GM18502 (cell line): Measurements from ENCODE around the gene TMPRSS9.
"Not testable (repeated sequence)": the region's sequence is repeated elsewhere in the genome, so short reads cannot be mapped to it uniquely, and the experiment has no call there.

ENCODE experiments used
- ATAC-seq: cut with Tn5 transposase; IDR thresholded peaks from one replicate; pipeline ENCODE4 v1.9.1; 2021; ENCODE audit warnings: mild to moderate bottlenecking; ENCODE audit not compliant: unreplicated experiment, poor library complexity

The TMPRSS9 gene

GRCh38 chr19:2454199-2454961, 94.3 kb downstream of the TMPRSS9 start:
- ATAC-seq: no peak

- ATAC-seq: no peak
These were observed 95.1 kb downstream of the TMPRSS9 start for GRCh38 chr19:2454962-2455850.

- ATAC-seq: peak; percentile 42
These were observed 95.9 kb downstream of the TMPRSS9 start for GRCh38 chr19:2455851-2456570.

GRCh38 chr19:2457394-2458037, 97.5 kb downstream of the TMPRSS9 start:
- ATAC-seq: no peak

GRCh38 chr19:2458054-2458453, 98.0 kb downstream of the TMPRSS9 start:
- ATAC-seq: no peak

- ATAC-seq: not testable (repeated sequence)
These were observed 98.7 kb downstream of the TMPRSS9 start for GRCh38 chr19:2458776-2459175.

GRCh38 chr19:2460245-2460644, 100.2 kb downstream of the TMPRSS9 start:
- ATAC-seq: no peak

- ATAC-seq: no peak
These were observed 101.9 kb downstream of the TMPRSS9 start for GRCh38 chr19:2461751-2462634.

- no peak for ATAC-seq
These were observed 102.8 kb downstream of the TMPRSS9 start for GRCh38 chr19:2462635-2463421.

GRCh38 chr19:2463694-2464093, 103.6 kb downstream of the TMPRSS9 start:
- ATAC-seq: not testable (repeated sequence)

GRCh38 chr19:2464389-2464788, 104.3 kb downstream of the TMPRSS9 start:
- no peak for ATAC-seq

GRCh38 chr19:2468596-2468995, 108.5 kb downstream of the TMPRSS9 start:
- no peak for ATAC-seq

GRCh38 chr19:2469102-2469914, 109.2 kb downstream of the TMPRSS9 start:
- ATAC-seq: no peak

GRCh38 chr19:2469915-2470200, 109.8 kb downstream of the TMPRSS9 start:
- ATAC-seq: not testable (repeated sequence)

GRCh38 chr19:2474232-2475017, 114.4 kb downstream of the TMPRSS9 start:
- ATAC-seq: peak; percentile 36

GRCh38 chr19:2475018-2475701, 115.1 kb downstream of the TMPRSS9 start:
- peak; percentile 7 for ATAC-seq
